Thoracic aorta (tissue), 2 donors: Measurements from ENCODE around the gene INSYN2A. TPM values are rescaled to one million over a fixed set of nuclear protein-coding genes. Genes with fewer than 3 reads are reported as not detected.
A peak's percentile ranks its signal among the peaks of the same experiment; 100 is the strongest.

Experiments
- ATAC-seq: fragments of 150-250 bp; one replicate; pipeline ENCODE4 v1.8.0; 2017; ENCODE audit warnings: low read depth; ENCODE audit not compliant: insufficient number of reproducible peaks, low FRiP score
- DNase-seq: peaks from one replicate; pipeline ENCODE4 v3.0.0-alpha.2; 2020; ENCODE audit warnings: low spot score
- H3K27ac ChIP-seq, 2 donors: fragments of 200-600 bp; sonication (generic); 1 replicate in 1 of 2; 2 replicates in 1 of 2; pipeline ENCODE4 v1.5.1; 2016; ENCODE audit warnings: mild to moderate bottlenecking in 2 of 2, moderate library complexity in 2 of 2
- H3K27me3 ChIP-seq: fragments of 200-600 bp; sonication (generic); replicated peaks from 2 replicates; pipeline ENCODE4 v1.6.0; 2016; ENCODE audit warnings: mild to moderate bottlenecking; ENCODE audit not compliant: insufficient read depth
- H3K36me3 ChIP-seq: fragments of 200-600 bp; sonication (generic); one replicate; pipeline ENCODE4 v1.5.1; 2016
- H3K4me1 ChIP-seq, 2 donors: fragments of 200-600 bp; sonication (generic); 1 replicate in 1 of 2; 2 replicates in 1 of 2; pipeline versions ENCODE4 v1.5.1 to v1.6.0; 2016; ENCODE audit warnings: low read depth in 2 of 2, mild to moderate bottlenecking in 1 of 2; ENCODE audit not compliant: control insufficient read depth in 1 of 2
- H3K4me3 ChIP-seq: fragments of 200-600 bp; sonication (generic); 2 replicates; pipeline ENCODE4 v1.5.1; 2016; ENCODE audit warnings: mild to moderate bottlenecking
- H3K9me3 ChIP-seq: fragments of 200-600 bp; sonication (generic); 2 replicates; pipeline ENCODE4 v1.5.1; 2016
- CTCF ChIP-seq: fragments of 200-600 bp; sonication (generic); IDR thresholded peaks from one replicate; pipeline ENCODE4 v1.5.1; 2019; ENCODE audit warnings: antibody characterized with exemption
- total RNA-seq, 2 donors: library from RNA; depleted of rRNA; stranded (reverse); fragments of >200 nt; gene quantifications; one replicate each; pipeline versions ENCODE4 v1.1.0 to v1.2.3, GENCODE V29; 2016

INSYN2A gene
- total RNA-seq, 2 donors from 2014 or later, result 0.35 TPM; not detected in 1

- DNase-seq (no peak), ATAC-seq (no peak)
- Histone ChIP-seq H3K36me3 (no peaks in the 10 kb centered on the region), H3K27ac (no peak overlapping the region), H3K9me3 (no peaks in the 10 kb centered on the region), H3K4me3 (no peak overlapping the region), H3K4me1 (no peaks in the 10 kb centered on the region), H3K27me3 (no peaks in the 10 kb centered on the region)
- no peak for TF ChIP-seq CTCF
Observed at GRCh38 chr10:127234306-127234800, 38.0 kb upstream of the INSYN2A start.

GRCh38 chr10:127228195-127228787 is 31.9 kb upstream of the INSYN2A start:
- no peaks in the 10 kb centered on the region for H3K9me3 ChIP-seq
- H3K36me3 ChIP-seq, result no peaks in the 10 kb centered on the region
- H3K4me1 ChIP-seq, result peaks cover 12 to 15% of the 10 kb centered on the region in 2 donors
- peak overlapping the region in 1 of 2 donors; percentile 56 for H3K27ac ChIP-seq
- TF ChIP-seq CTCF, result no peak
- peak overlapping the region; percentile 3 for H3K4me3 ChIP-seq
- no peak for ATAC-seq
- H3K27me3 ChIP-seq, result no peaks in the 10 kb centered on the region
- peak; percentile 11 for DNase-seq

GRCh38 chr10:127227663-127228062 is 31.3 kb upstream of the INSYN2A start:
- peak overlapping the region; percentile 3 for H3K4me3 ChIP-seq
- ATAC-seq (no peak), DNase-seq (no peak)
- H3K27ac ChIP-seq, result peak overlapping the region in 1 of 2 donors; percentile 56
- no peaks in the 10 kb centered on the region for H3K27me3 ChIP-seq
- no peak for TF ChIP-seq CTCF
- H3K4me1 ChIP-seq, result peaks cover 12 to 15% of the 10 kb centered on the region in 2 donors
- no peaks in the 10 kb centered on the region for H3K36me3 ChIP-seq
- no peaks in the 10 kb centered on the region for H3K9me3 ChIP-seq

- Histone ChIP-seq H3K4me3 (no peak overlapping the region), H3K9me3 (no peaks in the 10 kb centered on the region), H3K4me1 (peaks cover 12 to 15% of the 10 kb centered on the region in 2 donors), H3K36me3 (no peaks in the 10 kb centered on the region), H3K27ac (no peak overlapping the region), H3K27me3 (no peaks in the 10 kb centered on the region)
- no peak for DNase-seq
- no peak for ATAC-seq
- TF ChIP-seq CTCF, result no peak
Observed at GRCh38 chr10:127227027-127227426, 30.6 kb upstream of the INSYN2A start.

- H3K27ac ChIP-seq, result no peak overlapping the region
- H3K4me1 ChIP-seq, result no peaks in the 10 kb centered on the region
- H3K4me3 ChIP-seq, result no peak overlapping the region
- no peak for TF ChIP-seq CTCF
- H3K27me3 ChIP-seq, result no peaks in the 10 kb centered on the region
- ATAC-seq (no peak), DNase-seq (no peak)
- H3K9me3 ChIP-seq, result no peaks in the 10 kb centered on the region
- H3K36me3 ChIP-seq, result no peaks in the 10 kb centered on the region
Observed at GRCh38 chr10:127221281-127221680, 24.9 kb upstream of the INSYN2A start.
